ENCODE measurements around the gene CERS1.

The CERS1 gene, protein sequence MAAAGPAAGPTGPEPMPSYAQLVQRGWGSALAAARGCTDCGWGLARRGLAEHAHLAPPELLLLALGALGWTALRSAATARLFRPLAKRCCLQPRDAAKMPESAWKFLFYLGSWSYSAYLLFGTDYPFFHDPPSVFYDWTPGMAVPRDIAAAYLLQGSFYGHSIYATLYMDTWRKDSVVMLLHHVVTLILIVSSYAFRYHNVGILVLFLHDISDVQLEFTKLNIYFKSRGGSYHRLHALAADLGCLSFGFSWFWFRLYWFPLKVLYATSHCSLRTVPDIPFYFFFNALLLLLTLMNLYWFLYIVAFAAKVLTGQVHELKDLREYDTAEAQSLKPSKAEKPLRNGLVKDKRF

DNA sequence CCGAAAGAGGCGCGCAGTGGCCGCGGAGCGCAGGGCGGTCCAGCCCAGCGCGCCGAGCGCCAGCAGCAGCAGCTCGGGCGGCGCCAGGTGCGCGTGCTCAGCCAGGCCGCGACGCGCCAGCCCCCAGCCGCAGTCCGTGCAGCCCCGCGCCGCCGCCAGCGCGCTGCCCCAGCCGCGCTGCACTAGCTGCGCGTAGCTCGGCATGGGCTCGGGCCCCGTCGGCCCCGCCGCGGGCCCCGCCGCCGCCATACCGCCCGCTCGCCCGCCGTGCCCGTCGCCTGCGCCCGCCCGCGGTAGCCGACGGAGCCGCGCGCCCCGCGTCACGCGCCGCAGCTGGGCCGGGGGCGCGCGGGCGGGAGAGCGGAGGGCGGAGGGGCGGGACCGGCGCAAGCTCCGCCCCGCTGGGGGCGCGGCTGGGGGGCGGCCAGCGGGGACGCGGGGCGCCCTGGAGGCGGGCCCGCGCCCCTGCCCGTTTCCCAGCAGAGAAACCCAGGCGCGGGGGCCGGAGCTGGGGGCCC is at the start of gene CERS1:
Gene CERS1 (minus strand): TSS at position 335 of the 518 bp plus-strand sequence. CDS start 86 bp downstream, at position 249.
- DNase-seq (ENCODE audit: low read depth): no peak

DNA sequence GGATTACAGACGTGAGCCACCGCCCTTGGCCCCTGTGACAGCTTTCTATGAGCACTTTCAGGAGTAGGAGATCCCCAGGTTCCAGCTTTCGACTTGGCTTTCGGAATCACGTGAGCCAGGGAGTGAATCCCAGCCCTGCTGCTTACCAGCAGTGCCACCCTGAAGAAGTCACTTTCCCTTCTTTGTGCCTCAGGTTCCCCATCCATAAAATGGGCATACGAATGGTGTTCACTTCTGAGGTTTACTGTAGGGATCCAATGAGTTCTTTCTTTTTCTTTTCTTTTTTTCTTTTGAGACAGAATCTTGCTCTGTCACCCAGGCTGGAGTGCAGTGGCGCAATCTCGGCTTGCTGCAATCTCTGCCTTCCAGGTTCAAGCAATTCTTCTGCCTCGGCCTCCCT is 49.3 kb upstream of the CERS1 start:
- DNase-seq (ENCODE audit: low read depth): no peak

- DNase-seq (ENCODE audit: low read depth): no peak
Observed at GRCh38 chr19:18943465-18943864, 47.5 kb upstream of the CERS1 start.

DNA sequence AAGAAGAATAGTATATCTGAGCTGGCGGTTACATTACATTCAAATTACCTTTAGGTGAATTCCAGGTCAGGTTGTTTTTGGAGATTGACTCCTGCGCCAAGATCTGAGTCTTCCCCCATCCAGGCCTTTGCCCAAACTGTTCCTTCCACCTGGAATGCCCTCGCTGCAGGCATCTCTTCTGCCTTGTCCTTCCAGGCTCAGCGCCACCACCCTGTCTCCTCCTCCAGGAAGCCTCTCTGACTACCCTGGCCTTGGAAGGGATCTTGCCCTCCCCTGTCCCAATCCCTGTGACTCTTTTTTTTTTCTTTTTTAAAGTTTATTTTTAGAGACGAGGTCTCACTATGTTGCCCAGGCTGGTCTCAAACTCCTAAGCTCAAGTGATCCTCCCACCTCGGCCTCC is 46.7 kb upstream of the CERS1 start:
- DNase-seq (ENCODE audit: low read depth): no peak

DNA sequence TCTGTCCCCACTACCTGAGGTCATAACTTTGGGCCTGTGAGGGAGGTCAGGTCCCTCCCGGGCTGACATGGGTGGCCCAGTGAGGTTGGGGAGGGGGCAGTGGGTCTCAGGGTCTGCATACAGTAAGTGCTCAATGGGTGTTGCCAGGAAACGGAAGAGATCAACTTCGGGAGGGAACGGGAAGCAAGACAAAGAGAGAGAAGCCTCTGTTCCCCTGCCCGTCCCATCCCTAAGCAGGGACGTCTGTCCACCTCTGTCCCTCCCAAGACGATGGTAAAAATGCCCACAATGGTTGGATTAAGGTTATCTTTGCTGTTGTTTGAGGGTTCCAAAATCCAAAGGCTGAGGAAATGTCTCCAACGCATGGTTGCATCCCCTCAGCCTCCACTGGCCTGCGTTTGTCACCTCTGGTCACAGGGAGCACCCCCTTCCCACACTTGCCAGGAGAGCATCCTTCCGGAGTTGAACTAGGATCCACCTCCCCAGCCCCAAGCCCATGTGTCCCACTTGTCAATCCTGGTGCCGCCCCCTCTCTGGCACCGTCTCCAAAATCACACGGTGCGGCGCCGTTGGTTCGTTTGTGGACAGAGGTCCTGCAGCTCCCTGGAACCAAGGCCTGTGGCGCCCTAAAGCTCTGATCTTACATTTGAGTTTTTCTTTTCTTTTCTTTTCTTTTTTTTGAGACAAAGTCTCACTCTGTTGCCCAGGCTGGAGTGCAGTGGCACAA is 45.8 kb upstream of the CERS1 start:
- DNase-seq (ENCODE audit: low read depth): no peak

DNA sequence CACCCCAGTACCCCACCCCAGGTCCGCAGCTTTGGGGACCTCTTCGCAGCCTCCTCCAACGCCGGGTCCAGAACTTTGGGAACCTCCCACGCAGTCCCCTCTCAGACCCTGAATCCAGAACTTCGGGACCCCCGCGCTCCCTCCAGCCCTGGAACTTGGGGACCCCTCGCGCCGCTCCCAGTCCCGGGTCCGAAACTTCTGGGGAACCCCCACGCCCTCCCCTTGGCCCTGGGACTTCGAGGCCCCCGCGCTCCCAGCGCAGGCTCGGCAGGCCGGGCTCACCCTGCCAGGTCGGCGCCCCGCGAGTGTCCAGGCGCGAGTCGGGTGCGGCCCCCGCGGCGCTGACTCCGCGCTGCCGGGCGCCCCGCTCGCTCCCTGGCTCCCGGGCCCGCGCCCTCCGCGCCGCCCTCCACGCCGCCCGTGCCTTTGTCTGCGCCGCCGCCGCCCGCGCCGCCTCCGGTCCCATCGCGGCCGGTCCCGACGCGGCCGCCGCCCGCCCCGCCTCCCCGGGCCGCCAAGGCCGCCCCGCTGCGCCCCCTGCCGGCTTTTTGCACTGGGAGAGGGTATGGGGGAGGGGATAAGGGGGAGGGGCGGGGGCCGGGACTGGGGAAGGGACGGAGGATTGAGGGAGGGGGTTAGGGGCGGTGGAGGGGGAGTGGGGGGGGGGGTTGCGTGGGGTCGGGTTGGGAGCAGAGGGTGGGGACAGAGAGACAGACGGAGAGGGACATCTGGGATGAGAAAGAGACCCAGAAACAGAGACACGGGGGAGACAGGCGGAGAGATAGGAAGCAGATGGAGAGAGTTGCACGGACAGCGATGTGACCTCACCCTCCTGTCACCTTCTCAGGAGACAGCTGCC is 45.0 kb upstream of the CERS1 start, which contains the start of gene HOMER3:
Gene HOMER3 (minus strand): TSS at position 449 of the 859 bp plus-strand sequence. CDS start 2,235 bp downstream, outside the sequence.
- no peak for DNase-seq (ENCODE audit: low read depth)

GRCh38 chr19:18939922-18940768 is 44.2 kb upstream of the CERS1 start:
- DNase-seq (ENCODE audit: low read depth): no peak

DNA sequence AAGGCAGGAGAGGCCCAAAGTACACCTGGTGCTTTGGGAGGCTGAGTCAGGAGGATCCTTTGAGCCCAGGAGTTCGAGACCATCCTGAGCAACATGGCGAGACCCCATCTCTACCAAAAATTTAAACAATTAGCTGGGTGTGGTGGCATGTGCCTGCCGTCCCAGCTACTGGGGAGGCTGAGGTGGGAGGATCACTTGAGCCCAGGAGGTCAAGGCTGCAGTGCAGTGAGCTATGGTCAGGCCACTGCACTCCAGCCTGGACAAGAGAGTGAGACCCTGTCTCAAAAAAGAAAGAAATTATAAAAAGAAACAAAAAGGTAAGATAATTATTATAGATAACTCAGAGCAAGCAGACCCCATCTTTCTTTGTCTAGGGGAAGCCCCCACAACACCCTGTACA is 43.2 kb upstream of the CERS1 start:
- DNase-seq (ENCODE audit: low read depth): no peak

- no peak for DNase-seq (ENCODE audit: low read depth)
Observed at GRCh38 chr19:18933297-18933696, 37.3 kb upstream of the CERS1 start.

- peak; percentile 57 for DNase-seq (ENCODE audit: low read depth)
Observed at GRCh38 chr19:18932216-18932841, 36.4 kb upstream of the CERS1 start.

GRCh38 chr19:18931316-18932162 is 35.6 kb upstream of the CERS1 start:
- DNase-seq (ENCODE audit: low read depth): no peak

DNA sequence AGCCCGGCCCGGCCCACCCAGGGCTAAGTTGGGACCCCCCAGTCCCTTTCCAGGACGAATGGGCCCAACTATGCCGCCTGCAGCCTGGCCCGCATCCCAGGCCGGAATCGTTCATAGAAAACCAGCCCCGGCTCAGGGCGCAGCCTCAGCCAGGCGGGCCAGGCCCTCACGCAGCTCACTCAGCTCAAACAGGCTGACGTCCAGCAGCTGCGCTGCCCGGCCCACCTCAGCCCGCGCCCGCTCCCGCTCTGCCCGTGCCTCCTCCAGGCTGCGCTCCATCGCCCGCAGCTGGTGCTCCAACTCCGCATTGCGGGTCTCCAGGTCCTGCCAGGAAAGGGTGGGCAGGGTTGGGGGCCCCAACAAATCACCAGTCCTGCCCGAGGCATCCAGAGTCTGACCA is 33.4 kb upstream of the CERS1 start:
- no peak for DNase-seq (ENCODE audit: low read depth)

DNA sequence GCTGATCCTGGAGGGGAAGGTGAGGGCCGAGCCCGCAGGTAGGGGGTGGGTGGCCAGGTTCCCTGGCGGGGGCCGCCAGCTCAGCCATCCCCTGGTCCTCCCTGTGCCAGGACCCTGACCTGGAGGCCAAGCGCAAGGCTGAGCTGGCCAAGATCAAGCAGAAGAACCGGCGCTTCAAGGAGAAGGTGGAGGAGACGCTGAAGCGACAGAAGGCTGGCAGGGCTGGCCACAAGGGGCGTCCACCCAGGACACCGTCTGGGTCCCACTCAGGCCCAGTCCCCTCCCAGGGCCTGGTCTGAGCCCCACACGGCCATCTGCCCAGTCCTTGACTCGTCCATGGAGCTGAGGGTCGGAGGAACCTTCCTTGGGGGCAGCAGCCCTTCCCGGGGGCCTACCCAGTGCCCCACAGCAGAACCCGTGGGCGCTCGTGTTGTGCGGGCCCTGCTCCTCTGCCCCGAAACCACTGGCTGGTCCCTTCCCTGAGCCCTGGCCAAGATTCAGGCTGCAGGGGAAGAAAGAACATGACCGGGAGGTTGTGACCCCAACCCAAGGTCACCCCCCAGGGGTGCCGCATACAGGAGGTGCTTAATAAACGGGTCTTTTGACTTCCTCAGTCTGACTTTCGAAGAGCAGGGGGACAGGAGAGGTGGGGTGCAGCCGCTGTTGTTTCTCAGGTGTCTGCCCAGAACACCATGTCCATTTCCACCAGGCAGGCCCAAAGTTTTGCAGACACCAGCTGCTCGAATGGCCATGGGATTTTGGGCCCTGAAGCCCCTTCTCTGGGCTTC is 32.3 kb upstream of the CERS1 start:
- no peak for DNase-seq (ENCODE audit: low read depth)

- DNase-seq (ENCODE audit: low read depth): no peak
Observed at GRCh38 chr19:18924684-18925213, 28.8 kb upstream of the CERS1 start.

DNA sequence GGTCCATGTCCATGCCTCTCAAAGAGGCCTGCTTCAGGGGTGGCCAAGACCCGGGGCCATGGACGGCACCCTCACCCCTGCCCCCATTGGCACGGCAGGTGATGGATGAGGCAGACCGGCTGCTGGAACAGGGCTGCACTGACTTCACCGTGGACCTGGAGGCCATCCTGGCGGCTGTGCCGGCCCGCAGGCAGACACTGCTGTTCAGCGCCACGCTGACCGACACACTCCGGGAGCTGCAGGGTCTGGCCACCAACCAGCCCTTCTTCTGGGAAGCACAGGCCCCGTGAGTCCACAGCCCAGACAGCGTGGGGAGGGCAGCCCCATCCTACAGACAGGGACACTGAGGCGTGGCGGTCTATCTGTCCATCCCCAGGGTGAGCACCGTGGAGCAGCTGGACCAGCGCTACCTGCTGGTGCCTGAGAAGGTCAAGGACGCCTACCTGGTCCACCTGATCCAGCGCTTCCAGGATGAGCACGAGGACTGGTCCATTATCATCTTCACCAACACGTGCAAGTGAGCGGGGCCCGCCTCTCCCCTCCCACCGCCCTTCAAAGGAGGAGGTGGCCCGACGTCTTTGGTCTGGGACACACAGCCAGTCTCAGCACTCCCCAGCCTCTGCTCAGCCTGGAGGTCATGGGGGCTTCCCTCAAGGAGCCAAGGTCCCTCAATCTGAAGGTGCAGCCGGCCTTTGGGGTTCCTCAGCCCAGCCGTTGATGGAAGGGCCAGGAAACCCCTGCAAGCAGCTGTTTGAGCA is 26.4 kb upstream of the CERS1 start:
- no peak for DNase-seq (ENCODE audit: low read depth)

- DNase-seq (ENCODE audit: low read depth): no peak
Observed at GRCh38 chr19:18921593-18921992, 25.6 kb upstream of the CERS1 start.

DNA sequence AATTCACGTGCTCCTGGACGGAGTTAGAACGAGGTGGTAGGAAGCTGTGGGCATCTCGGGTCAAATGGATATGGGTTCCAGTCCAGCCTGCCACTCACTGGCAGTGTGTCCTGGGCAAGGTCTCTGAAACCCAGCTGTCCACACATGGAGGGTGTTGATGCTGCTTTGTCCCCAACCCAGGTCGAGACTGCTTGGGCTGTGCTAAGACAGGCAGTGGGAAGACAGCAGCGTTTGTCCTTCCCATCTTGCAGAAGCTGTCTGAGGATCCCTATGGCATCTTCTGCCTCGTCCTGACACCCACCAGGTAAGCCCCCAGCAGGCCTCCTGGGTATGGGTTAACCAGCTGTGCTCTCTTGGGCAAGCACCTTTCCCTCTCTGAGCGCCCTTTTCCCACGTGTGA is 24.4 kb upstream of the CERS1 start:
- no peak for DNase-seq (ENCODE audit: low read depth)

- DNase-seq (ENCODE audit: low read depth): no peak
Observed at GRCh38 chr19:18919900-18920214, 23.9 kb upstream of the CERS1 start.
